ENCODE results near the gene ALDH1A2.

ALDH1A2 gene

DNA sequence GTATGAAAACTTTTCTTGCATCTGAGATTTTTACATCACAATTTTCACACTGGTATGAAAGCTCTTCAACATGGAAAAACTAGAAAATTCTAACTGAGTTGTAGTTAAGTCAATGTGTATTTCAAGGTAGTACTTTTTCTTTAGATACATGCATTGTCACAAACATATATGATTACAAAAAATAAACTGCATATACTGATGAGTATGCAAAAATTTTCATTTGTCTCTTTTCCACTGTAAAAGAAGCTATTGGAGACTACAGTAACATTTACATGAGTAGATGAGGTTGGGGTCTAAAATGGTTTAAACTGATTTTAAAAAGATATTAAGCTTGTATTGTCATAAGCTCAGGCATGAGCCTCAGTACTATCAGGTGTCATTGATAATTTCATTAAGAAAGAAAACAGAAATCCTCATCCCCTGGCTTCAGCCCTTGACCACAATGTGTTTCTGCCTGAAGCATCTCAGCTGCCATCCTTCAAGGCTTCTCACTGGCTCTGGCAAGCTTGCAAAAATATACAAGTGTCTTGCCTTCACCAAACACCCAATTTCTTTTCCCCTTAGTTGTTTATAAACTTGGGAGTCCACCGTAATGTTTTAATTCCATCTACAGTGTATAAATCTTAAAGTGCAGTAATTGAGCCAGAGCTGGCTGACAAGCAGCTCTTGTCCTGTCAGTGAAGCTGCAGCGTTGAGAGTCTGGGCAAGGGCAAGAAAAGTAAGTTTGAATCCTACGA, 71.9 kb downstream of the ALDH1A2 start:
- no peak for DNase-seq

- DNase-seq, result no peak
Observed at GRCh38 chr15:57992761-57993355, 72.7 kb downstream of the ALDH1A2 start.

DNA sequence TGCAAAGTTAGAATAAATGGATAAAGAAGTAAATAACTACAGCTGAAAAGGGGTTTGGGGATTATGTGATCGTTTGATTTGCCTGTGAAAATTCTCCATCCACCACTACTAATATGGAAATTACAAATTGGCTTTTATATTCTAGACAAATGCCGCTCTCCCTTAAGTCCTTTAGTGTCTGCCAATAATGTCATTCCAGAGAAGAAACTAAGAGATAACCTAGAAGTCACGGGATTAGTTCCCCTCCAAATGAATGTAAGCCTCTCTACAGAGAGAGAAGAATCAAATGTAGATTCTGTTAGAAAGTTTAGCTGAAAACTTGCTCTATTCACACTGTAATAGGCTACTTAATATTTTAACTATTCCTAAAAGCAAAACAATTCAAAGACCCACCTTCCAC, 92.0 kb downstream of the ALDH1A2 start:
- no peak for DNase-seq

- no peak for DNase-seq
Observed at GRCh38 chr15:57972864-57973263, 92.6 kb downstream of the ALDH1A2 start.

GRCh38 chr15:57969996-57970395, 95.5 kb downstream of the ALDH1A2 start:
- peak; percentile 39 for DNase-seq

DNA sequence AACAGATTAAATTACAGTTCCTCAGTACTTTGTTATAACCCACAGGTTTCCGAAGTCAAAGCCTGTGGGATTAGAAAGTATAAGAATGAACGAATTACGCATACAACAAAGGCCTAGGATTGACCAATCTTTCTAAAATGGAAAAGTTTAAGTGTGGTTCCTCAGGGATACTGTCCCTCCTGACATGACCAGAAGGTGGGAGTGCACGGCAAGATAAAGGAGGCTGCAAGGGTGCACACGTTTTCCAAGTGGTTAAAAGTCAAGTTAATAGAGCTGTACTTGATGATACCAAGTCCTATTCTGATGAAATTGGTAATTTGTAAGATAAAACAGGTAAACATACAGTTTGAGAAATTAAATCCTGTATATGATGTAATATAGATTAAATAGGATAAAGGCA, 96.2 kb downstream of the ALDH1A2 start:
- DNase-seq, result peak; percentile 23

- no peak for DNase-seq
Observed at GRCh38 chr15:57962887-57963286, 102.6 kb downstream of the ALDH1A2 start.

DNA sequence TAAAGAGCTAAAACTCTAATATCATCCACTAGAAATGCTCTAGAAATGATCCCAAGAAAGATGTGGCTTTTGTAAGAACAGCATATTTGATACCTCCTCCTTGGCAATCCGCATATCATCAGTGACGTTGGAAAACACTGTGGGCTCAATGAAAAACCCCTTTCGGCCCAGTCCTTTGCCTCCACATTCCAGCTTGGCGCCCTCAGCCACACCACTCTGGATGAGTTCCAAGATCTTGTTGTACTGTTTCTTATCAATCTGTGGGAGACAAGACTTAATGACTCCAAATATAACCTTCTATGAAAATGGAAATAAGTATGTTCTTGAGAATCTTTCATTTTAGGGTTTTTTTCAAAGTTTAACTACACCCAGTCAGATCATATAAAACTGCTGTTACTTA, 103.6 kb downstream of the ALDH1A2 start:
- no peak for DNase-seq

DNA sequence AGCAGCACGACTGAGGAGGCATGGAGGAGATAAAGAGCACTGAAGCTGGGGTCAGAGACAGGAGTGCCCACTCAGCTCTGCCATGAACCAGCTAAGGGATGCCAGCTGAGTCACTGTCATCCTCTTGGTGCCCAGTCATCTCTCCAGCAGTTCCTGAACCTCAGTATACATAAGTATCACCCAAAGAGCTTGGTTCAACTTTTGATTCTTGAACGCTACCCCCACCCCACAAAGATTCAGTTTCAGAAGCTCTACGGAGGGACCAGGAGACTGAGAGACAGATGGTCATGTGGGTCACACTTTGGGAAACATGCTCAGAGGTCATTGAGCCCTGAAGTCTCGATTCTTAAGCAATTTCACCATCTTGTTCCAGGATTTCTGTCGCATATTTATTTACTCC, 108.4 kb downstream of the ALDH1A2 start:
- no peak for DNase-seq

DNA sequence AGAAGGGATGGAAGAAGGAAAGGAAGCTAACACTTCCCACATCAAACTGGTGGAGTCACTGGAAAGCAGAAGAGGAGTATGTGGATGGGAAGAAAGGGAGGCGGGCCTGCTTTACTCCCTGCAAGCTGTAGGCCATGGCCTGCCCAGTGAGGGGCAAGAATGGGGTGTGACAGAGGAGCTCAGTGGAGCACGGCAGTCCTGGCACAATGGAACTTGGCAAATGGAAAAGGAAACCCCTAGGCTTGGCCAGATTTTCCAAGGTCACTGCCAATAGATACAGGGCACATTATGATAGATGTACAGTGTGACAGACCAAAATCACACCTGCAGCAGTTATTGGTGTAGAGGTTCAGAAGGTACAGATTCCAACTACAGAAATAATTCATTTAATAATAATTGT, 111.6 kb downstream of the ALDH1A2 start:
- DNase-seq, result no peak

- DNase-seq, result no peak
Observed at GRCh38 chr15:57951328-57951932, 114.1 kb downstream of the ALDH1A2 start.

DNA sequence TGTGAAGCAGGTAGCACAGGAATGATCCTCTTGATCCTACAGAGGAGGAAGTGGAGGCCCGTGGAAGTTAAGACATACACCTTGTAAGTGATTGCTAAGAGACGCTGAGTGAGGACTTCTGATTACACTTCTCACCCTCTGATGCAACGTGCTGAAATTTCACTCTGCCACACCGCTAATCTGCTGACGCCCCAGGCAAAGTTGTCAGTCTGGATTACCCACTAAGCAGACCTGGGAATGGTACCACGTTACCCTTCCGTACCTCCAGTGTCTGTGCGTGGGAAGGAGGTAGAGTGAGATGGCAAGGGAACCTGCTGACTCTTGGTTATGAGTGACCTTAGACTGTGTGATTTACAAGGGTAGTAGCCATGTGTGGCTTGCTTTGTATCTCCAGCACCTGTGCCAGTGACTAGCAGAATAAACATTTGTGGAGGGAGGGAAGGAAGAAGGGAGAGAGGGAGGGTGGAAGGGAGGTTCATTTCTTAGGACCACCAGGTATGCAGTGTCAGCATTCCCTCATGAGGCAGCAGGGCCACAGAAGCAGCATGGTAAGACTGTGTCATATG, 115.0 kb downstream of the ALDH1A2 start:
- DNase-seq, result no peak

DNA sequence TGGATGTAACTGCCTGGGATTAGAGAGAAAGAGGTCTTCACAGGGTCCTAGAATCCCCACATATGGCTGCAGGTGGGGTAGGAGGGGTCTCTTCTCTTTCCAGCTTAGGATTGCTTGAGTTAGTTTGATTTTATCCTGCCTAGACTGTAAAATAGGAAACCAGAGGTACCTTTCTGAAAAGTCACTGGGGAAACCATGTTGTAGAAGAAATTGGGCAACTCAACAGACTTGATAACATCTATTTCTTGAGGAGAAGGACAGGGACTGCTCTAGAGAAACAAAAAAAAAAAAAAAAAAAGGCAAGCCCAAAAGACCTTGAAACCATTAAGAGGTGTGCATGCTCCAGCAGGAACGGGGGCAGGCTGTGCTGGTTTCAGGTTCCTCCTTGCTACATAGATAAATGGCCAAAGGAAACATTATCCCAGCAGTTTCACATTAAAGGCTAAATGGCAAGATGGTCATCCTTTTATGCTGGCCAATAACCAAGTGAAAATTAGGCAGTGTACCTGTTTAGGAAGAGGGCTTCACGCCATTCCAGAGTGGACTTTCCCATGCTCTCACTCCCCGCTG, 116.1 kb downstream of the ALDH1A2 start:
- no peak for DNase-seq

- no peak for DNase-seq
Observed at GRCh38 chr15:57948351-57949289, 116.9 kb downstream of the ALDH1A2 start.

GRCh38 chr15:57947781-57948180, 117.7 kb downstream of the ALDH1A2 start:
- DNase-seq, result no peak

DNA sequence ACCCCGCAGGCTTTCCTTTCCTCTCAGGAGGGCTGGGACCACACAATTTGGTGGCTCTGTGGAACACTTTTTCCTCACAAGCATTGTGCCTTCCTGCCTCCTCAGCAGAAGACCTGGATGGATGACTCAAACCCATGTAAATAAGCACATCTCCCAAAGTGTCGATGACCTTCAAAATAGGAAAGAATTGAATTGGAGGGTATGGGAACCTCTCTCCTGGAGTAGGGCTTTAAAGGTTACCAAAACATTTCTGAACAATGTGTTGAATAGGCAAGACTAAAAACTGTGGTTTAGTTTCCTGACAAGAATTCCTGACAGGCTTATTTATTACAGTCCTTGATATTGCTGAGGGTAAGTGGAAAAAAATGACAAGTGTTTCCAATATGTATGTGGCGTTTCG, 118.2 kb downstream of the ALDH1A2 start:
- no peak for DNase-seq

DNA sequence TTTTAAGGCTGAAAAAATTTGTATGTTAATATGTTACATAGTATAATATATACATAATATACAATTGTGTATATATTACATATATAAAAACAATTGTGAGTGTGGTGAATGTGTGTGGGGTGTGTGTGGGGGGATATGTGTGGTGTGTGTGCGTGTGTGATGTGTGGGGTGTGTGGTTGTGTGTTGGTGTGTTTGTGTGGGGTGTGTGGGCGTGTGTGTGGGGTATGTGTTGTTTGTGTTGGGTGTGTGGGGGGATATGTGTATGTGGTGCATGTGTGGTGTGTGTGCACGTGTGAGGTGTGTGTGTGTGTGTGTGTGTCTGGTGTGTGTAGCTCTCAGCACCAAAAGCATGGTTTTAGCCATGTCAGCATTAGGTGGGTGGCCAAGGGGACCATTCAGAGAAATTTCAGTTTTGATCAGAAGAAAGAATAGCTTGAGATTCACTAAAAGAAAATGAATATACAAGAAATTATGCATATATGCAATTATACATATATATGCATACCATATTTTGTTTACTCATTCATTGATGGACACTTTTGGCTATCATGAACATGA, 118.9 kb downstream of the ALDH1A2 start:
- DNase-seq, result no peak

DNA sequence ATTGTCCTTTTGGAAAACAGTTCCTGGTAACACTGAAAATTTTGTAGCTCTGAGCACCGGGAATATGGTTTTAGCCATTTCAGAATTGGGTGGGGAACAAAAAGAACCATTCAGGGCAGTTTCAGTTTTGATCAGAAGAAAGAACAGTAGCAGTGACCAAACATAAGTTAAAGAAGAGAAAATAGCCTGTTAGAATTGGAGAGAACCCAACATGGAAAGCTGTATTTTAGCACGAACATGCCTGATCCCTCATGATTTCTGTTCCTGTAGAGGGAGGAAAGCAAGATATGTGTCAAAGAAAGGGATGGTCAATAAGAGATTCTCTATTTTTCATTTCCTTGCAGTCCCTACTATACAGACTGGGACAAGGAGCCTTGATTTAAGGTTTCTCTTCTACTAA, 119.9 kb downstream of the ALDH1A2 start:
- DNase-seq, result no peak

GRCh38 chr15:57943754-57944420, 121.6 kb downstream of the ALDH1A2 start:
- DNase-seq, result no peak

GRCh38 chr15:57943171-57943570, 122.3 kb downstream of the ALDH1A2 start:
- no peak for DNase-seq

- no peak for DNase-seq
Observed at GRCh38 chr15:57941816-57942215, 123.7 kb downstream of the ALDH1A2 start.

DNA sequence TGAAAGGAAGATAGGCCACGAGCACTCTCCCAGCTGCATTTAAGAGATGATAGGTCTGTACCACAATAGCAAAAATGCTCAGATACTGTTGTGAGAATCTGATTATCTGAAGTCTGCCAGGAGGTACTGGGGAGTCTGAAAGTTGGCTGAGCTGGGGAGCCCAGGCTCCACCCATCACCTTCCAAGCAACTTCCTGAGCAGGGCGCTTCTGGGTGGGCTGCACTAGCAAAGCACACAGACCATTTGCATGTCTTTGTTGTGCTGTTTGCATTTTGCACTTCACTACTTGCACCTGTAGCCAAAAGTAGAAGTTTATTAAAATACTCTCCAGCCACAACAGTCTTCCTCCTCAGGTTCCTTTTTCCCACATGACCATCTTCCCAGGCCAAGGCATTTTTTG, 133.2 kb downstream of the ALDH1A2 start:
- no peak for DNase-seq
